LHCN-M2 (cell line): ENCODE data around the gene NT5C. TPM values are rescaled to one million over a fixed set of nuclear protein-coding genes. Genes with fewer than 3 reads are reported as not detected.
"Not testable (repeated sequence)": the region's sequence is repeated elsewhere in the genome, so short reads cannot be mapped to it uniquely, and the experiment has no call there.

Experiments
- DNase-seq: peaks from one replicate; pipeline ENCODE4 v3.0.0-alpha.2; 2012; ENCODE audit warnings: low read depth
- total RNA-seq: library from RNA; depleted of rRNA; stranded (reverse); fragments of >200 nt; gene quantifications from 2 replicates; pipeline ENCODE4 v1.2.3, GENCODE V29; 2014

The NT5C gene
- total RNA-seq, 1 experiment from 2014 or later = 108 TPM

DNA sequence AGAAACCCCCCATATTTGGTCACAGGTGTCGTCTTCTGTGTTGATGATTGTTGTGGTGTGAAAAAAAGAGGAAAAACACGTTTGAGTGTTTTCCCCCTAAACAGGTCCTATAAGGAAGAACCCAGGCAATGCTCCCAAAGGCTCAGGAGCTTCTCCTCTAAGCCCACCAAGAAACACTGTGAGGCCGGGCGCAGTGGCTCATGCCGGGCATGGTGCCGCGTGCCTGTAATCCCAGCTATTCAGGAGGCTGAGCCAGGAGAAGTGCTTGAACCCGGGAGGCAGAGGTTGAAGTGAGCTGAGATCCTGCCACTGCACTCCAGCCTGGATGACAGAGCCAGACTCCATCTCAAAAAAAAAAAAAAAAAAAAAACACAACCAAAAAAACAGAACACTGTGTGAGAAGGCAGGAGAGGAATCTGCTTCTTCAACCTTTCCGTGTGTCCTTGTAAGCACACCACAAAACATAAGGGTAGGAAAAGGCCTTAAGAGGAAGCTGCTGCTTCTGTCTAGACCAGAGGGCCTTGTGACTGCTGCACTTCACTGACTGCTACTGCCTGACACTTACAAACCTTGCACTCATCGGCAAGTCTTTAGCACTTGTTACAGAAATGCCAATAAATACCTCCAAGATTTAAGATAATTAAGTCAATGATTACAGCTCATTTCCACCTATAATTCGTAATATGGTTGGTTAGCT lies 13.4 kb upstream of the NT5C start:
- DNase-seq = no peak

DNA sequence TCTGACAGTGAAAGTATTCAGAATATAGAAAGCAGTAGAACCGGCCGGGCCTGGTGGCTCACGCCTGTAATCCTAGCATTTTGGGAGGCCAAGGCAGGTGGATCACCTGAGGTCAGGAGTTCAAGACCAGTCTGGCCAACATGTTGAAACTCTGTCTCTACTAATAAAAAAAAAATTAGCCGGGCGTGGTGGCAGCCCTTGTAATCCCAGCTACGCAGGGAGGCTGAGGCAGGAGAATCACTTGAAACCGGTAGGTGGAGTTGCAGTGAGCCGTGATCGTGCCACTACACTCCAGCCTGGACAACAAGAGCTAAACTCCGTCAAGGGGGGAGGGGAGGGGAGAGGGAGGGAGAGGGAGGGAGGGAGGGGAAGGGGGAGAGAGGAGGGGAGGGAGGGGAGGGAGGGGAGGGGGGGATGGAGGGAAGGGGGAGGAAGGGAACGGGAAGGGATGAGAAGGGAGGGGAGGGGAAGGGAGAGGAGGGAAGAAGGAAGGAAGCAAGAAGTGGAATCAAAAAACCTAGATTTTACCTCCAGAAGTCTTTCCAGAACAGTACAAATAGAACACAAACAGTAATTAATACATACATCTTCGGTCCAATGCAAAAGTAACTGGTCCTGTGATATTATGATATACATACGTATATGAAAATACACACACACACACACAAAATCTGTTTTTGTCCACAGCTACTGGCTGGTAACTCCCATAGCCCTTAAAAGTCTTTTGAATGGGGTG lies 10.9 kb upstream of the NT5C start:
- DNase-seq = no peak

DNA sequence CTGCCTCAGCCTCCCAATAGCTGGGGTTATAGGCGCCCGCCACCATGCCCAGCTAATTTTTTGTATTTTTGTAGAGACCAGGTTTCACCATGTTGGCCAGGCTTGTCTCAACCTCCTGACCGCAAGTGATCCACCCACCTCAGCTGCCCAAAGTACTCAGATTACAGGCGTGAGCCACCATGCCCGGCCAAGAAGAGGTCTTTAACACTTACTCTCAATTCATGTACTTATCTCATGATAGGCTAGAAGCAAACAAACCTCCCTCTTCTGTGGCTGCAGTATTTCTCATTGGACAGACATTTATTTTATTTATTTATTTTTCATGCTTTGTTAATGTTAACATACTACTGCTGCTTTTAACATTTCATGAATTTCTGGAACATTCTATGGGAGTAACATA lies 7.0 kb upstream of the NT5C start:
- no peak for DNase-seq

DNA sequence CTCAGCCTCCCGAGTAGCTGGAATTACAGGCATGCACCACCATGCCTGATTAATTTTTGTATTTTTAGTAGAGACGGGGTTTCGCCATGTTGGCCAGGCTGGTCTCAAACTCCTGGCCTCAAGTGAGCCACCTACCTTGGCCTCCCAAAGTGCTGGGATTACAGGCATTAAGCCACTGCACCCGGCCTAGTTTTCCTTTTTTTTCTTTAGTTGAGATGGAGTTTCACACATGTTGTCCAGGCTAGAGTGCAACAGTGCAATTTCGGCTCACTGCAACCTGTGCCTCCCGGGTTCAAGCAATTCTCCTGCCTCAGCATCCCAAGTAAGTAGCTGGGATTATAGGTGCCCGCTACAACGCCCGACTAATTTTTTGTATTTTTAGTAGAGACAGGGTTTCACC lies 6.2 kb upstream of the NT5C start:
- DNase-seq = not testable (repeated sequence)

DNA sequence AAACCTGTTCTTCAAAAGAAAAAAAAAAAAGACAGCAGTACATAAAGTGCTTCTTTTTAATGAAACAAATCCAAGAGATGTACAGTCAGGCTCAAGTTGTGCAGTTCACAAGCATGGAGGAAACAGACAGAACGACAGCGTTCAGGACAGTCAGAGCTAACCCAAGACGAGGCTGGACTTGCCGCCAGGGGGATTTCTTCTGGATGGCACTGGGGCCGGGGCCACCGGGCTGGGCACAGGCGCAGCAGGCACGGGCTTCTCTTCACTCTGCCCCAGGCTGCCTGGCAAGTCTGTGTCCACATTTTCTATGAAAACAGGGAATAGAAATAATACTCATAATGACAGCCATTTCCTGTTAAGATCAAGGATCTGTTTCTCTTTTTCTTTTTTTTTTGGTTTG lies 4.4 kb upstream of the NT5C start:
- no peak for DNase-seq

DNA sequence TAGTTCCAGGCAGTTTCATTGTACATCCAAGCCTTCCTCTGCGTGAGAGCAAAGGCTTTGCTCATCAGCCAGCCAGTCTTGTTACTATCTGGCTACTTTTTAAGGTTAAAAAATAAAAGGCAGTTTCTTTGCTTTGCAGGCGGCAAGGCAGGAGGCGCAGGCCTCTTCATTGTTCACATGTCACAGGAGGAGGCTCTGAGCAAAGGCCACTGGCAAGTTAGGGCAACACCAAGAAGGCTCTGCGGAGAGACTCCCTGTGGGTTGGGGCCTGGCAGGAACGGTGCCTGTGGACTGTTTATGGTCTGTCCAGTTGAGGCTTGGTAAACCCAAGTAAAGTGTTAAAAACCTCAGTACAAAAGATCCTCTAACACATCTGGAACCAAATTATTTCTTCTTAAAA lies 3.9 kb upstream of the NT5C start:
- no peak for DNase-seq

DNA sequence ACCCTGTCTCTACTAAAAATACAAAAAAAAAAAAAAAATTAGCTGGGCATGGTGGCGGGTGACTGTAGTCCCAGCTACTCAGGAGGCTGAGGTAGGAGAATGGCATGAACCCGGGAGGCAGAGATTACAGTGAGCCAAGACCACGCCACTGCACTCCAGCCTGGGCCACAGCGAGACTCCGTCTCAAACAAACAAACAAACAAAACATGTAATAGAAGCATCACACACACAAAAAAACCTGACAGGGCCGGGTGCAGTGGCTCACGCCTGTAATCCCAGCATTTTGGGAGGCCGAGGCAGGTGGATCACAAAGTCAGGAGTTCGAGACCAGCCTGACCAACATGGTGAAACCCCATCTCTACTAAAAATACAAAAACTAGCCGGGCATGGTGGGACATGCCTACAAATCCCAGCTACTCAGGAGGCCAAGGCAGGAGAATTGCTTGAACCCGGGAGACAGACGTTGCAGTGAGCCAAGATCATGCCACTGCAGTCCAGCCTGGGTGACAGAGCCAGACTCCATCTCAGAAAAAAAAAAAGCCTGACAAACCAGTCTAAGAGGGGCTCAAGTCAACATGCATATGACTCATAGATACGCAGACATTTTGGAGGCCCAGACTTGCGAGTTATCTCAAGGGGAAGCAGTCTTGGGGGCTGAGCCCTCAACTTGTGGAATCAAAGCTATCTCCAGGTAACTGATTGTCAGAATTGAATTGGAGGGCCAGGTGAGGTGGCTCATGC lies 2.2 kb upstream of the NT5C start:
- DNase-seq = not testable (repeated sequence)

DNA sequence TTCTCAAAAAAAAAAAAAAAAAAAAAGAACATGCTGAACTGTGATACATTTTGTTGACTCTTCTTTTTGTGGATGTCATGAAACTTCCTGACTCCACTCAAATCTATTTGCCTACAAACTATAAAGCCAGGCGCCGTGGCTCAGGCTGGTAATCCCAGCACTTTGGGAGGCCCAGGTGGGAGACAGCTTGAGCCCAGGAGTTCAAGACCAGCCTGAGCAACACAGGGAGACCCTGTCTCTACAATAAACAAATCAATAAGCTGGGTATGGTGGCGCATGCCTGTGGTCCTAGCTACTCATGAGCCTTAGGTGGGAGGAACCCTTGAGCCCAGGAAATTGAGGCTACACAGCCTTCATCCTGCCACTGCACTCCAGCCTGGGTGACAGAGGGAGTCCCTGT lies 1.5 kb upstream of the NT5C start:
- no peak for DNase-seq

DNA sequence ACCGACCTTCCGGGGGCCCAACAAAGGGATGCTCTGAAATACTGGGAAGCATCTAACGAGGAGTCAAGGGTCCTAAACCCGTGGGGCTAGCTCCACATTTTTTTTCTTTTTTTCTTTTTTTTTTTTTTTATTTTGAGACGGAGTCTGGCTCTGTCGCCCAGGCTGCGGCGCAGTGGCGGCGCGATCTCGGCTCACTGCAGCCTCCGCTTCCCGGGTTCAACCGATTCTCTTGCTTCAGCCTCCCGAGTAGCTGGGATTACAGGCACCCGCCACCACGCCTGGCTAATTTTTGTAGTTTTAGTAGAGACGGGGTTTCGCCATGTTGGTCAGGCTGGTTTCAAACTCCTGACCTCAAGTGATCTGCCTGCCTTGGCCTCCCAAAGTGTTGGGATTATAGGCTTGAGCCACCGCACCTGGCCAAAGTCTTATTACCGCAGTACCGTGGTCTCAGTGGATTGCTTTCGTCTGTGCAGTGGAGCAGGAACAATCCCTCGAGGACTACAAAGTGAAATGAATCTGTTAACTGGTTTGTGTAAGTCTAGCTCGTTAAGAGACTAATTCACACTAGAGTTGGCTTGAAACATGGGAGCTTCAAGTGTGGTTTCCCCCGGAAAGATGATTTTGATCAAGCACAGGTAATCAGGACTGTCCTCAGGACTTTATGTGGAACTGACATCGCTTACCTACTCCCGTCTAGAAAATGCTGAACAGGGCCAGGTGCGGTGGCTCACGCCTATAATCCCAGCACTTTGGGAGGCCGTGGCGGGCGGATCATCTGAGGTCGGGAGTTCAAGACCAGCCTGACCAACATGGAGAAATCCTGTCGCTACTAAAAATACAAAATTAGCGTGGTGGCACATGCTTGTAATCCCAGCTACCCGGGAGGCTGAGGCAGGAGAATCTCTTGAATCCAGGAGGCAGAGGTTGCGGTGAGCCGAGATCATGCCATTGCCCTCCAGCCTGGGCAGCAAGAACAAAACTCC lies 767 bp upstream of the NT5C start:
- not testable (repeated sequence) for DNase-seq

DNA sequence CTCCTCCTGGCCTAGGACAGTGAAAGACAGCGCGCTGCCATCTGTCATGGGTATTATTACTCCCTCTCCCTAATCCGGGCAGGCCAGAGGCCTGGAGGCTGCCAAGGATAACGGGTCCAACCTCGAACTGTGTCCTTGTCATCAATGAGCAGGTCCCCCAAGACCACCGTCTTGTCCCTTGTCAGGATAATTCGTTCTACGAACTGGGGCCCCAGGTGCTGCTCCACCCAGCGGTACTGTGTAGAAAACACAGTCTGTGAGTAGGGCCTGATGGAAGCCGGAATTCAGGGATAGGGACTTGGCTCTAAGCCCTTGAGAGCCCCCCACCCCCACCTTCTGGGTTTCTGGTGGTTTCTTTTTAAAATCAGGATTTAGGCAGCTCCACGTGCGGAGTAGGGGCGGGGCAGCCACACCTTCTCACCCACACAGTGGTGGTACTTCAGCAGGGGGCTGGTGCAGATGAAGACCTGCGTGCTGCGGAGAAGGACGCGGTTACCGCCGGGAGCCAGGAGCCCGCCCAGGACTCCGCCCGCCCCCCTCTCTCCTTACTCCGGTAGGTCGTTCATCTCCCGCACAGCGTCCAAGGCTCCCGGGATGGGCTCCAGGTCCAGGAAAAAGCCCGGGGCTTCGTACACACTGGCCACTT lies 787 bp downstream of the NT5C start:
- peak; percentile 68 for DNase-seq

DNA sequence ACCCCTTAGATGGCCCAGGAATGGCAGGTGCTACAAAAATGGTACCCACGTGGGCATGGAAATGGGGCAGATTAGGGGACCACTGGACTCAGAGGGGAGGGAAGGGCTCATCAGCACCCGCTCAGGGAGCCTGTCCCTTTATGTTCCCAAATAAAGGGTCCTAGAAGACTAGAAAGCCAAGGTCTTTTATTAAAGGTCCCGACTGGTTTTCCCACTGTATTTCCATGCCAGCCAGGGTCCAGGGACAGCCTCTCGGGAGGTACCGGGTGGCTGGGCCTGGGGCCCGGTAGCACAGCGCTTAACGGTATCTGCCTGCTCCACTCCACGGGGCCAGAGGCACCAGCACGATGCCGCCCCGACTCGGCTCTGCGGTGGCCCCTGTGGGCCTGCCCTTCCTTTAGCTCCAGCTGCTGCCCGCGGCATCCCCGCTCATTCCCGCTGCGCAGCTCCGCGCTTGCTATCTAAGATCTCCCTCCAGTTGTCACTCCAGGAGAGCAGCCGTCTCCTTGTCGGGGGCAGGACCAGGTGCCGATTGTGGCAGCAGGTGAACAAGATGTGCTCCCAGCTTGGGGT lies 1.4 kb downstream of the NT5C start:
- no peak for DNase-seq

DNA sequence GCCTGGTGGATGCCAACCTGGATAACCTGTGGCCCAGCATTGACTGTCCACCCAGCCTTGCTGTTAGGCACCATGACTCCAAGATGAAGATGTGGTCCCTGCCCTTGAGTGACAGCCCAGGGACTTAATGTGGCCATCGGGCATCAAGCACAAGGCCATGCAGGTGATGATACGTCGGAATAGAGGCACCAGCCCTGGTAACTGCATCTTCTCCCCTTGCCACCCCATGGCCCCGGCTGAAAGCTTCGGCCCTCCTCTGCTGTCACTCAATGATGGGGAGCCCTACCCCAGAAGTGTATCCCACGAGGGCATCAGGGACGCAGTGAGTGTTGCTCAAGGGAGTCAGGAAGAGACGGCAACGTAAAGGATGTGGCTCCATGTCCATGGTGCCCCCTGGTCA lies 2.0 kb downstream of the NT5C start:
- DNase-seq = no peak

DNA sequence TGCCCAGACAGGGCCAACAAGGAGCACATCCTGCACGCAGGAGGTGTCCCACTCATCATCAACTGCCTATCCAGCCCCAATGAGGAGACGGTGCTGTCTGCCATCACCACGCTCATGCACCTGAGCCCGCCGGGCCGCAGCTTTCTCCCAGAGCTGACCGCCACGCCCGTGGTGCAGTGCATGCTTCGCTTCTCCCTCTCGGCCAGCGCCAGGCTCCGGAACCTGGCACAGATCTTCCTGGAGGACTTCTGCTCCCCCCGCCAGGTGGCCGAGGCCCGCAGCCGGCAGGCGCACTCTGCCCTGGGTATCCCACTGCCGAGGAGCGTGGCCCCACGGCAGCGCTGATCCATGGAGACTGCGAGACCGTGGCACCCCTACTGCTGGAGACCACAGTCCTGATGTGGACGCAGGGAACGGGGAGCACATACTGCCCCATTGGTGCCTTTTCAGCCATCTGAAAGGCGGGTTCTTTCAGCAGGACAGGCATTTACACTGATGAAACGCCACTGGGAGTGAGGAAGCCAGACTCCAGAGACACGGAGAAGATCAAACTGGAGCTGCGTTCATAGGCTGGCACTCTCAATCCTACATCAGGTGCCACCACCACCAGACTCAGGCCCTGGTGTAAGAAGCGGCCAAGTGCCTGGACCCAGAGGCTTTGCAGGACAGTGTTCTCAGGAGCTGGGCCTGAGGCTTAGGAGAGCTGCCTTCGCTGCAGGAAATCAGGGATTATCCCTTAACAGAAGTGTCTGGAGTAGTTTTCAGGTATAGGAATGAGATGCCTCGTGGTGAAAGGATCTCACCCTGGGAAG lies 2.6 kb downstream of the NT5C start:
- DNase-seq = no peak

DNA sequence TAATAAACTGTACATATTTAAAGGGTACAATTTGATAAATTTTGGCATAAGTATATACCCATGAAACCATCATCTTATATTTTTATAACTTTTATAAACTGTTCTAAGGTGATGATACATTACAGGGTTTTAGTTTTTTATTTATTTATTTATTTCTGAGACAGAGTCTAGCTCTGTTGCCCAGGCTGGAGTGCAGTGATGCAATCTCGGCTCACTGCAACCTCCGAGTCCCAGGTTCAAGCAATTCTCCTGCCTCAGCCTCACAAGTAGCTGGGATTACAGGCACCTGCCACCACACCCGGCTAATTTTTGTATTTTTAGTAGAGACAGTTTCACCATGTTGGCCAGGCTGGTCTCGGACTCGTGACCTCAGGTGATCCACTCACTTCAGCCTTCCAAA lies 3.6 kb downstream of the NT5C start:
- not testable (repeated sequence) for DNase-seq

DNA sequence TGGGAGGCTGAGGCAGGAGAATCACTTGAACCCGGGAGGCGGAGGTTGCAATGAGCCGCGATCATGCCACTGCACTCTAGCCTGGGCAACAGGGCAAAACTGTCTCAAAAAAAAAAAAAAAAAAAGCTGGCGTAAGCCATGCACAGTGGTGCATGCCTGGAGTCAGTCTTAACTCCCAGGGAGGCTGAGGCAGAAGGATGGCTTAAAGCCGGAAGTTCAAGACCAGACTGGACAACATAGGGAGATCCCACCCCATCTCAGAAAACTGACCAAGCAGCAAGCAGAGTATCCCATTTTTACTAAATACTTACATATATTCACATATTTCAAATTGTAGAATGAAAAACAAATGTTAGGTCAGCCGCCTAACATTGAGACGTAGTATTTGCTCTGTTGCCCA lies 4.6 kb downstream of the NT5C start:
- DNase-seq = no peak

DNA sequence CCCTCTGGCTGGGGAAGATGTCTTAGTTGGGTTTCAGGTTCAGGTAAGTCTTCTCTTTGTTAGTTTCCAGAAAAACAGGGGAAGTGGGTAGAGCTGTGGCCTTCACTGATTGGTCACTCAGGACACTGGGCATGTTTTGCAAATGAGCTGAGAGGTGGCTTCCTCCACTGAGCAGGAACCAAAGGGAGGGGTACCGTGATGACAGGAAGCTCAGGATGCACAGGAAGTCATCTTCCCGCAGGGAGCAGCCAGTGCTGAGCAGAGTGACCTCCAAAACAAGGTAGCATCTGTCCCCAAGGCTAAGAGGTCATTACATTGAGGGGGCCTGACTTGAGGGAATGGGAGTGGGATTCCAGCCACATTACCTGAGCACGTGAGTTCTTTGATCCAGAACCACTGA lies 5.6 kb downstream of the NT5C start:
- no peak for DNase-seq

DNA sequence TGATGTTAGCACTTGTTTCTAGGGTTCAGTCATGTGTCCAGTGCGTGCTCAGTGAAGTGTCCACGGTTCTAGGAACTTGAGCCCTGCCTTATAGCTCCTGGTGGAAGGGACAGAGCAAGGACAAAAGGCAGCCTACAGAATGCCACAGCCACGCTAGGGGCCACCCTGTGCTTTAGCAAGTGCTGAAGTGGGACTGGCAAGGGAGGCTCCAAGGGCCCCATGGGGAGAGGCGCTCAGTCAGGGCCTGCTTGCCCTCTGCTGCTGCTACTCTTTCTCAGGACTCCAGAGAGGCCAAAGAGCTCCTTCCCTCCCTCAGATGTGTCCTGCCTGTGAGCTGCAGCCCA lies 6.8 kb downstream of the NT5C start:
- no peak for DNase-seq

DNA sequence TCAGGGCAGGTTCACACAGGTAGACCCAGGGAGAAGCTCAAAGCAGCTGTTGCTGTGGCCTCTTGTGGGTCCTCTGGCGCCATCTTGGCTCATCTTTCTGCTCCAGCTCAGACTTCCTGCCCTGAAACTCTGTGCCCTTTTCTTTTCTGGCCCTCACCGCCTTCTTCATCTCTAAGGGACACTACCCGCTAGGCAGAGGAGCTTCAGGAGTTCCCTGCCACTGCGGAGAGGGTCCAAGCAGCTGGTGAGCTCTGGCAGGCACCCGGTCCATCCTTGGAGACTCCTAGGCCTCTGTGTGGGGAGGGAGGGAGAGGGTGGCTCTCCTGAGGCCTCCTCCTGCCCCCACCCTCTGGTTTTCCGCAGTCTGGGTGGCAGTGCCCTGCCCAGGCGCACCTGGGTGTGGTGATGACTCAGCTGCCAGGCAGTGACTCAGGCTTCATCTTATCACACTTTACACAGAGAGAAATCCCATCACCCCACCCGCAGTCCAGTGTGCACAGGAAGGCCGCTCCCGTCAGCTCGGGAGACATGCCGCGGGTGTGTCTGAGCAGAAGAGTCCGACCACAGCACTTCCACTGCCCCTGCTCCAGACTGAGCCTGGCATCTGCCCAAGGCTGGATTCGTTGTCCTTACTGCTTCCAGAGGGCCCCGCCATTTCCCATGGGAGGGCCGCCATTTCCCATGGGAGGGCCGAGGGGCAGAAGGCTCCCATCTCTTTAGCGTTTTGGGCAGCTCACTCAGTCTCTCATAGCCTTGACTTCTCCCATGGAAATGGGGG lies 7.3 kb downstream of the NT5C start:
- DNase-seq = peak; percentile 69

DNA sequence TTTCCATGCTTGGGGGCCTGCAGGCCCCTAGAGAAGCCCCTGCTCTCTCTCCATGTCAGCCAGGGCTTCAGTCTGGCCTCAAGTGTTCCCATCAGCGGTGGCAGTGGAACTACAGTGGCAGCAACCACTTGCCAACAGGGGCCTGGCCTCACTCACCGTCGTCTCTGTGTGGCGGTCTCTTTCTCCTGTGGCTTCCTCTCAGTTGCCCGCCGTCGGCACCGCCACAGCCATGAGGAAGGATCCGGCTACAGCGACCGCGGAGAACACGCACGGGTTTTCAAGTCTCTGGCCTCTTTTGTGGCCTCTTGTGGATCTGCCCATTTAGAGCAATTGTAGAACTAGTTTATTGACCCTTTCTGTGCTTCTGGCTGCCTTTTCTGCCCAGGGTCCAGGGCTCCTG lies 13.2 kb downstream of the NT5C start:
- no peak for DNase-seq
